Kidney (tissue), 14 donors: Measurements from ENCODE around the gene PITRM1. TPM values are rescaled to one million over a fixed set of nuclear protein-coding genes. Genes with fewer than 3 reads are reported as not detected.
A peak's percentile ranks its signal among the peaks of the same experiment; 100 is the strongest.

Experiments used
- DNase-seq, 5 donors: peaks; one replicate each; pipeline ENCODE4 v3.0.0-alpha.2; 2013 to 2020
- FAIRE-seq: peaks from 2 replicates; lab custom pipeline; 2012; peaks lifted over from hg19 to GRCh38; lab: Jason Lieb, UNC
- H3K27ac ChIP-seq, 2 donors: one replicate each; pipeline ENCODE4 v1.7.0; 2013; ENCODE audit warnings: low read depth in 2 of 2, low read length in 2 of 2, inconsistent platforms in 1 of 2
- H3K27me3 ChIP-seq: one replicate; pipeline ENCODE4 v1.7.1; 2013; ENCODE audit warnings: low read length, inconsistent platforms; ENCODE audit not compliant: control insufficient read depth, insufficient read depth
- H3K36me3 ChIP-seq, 3 donors: one replicate each; pipeline versions ENCODE4 v1.7.0 to v1.7.1; 2013; ENCODE audit warnings: low read length in 3 of 3, control low read depth in 1 of 3, inconsistent platforms in 1 of 3; ENCODE audit not compliant: insufficient read depth in 3 of 3, control insufficient read depth in 2 of 3
- H3K4me1 ChIP-seq, 3 donors: one replicate each; pipeline versions ENCODE4 v1.7.0 to v1.7.1; 2013; ENCODE audit warnings: low read length in 3 of 3, inconsistent platforms in 1 of 3, low read depth in 1 of 3; ENCODE audit not compliant: control insufficient read depth in 2 of 3, insufficient read depth in 2 of 3
- H3K4me3 ChIP-seq, 3 donors: one replicate each; pipeline versions ENCODE4 v1.7.0 to v1.8.1; 2013; ENCODE audit warnings: low read length in 3 of 3, control low read depth in 1 of 3, inconsistent platforms in 1 of 3
- H3K9ac ChIP-seq, 3 donors: one replicate each; pipeline versions ENCODE4 v1.7.0 to v1.7.1; 2013; ENCODE audit warnings: low read length in 3 of 3, control low read depth in 1 of 3, inconsistent platforms in 1 of 3
- H3K9me3 ChIP-seq, 3 donors: one replicate each; pipeline versions ENCODE4 v1.7.0 to v1.7.1; 2013; ENCODE audit warnings: low read length in 3 of 3, control low read depth in 1 of 3, inconsistent platforms in 1 of 3; ENCODE audit not compliant: control insufficient read depth in 2 of 3, insufficient read depth in 1 of 3
- CTCF ChIP-seq: IDR thresholded peaks from 3 replicates; pipeline ENCODE4 v1.5.1; 2012; ENCODE audit warnings: mild to moderate bottlenecking, moderate library complexity, borderline replicate concordance; ENCODE audit not compliant: insufficient read depth; ENCODE audit errors: extremely low read depth
- intact Hi-C: fragments of 100-400 bp; cut with DNase I; formaldehyde crosslinking; loops from one replicate; pipeline ENCODE4 v1.11.1; 2022
- polyA plus RNA-seq: library from polyadenylated mRNA; stranded (reverse); fragments of 350-450 nt; fragmentation: Illumina TruSeq; extraction: RNeasy Lipid Tissue Mini Kit (QIAGEN cat#74804); gene quantifications from one replicate; pipeline ENCODE4 v1.2.3, GENCODE V29; 2014; ENCODE audit warnings: low read depth, low replicate concordance; ENCODE audit not compliant: insufficient read depth
- total RNA-seq: library from RNA; stranded (reverse); fragmentation: NEBNext Ultra II Directional; extraction: Animal tissue kit (Norgen Biotek cat#: 25700); gene quantifications from one replicate; pipeline ENCODE4 v1.2.1, GENCODE V29; 2021
- donor health status: control.
- donor health status: control.
- donor health status: control.
- donor health status: control.
- donor health status: control.
- donor health status: DM: yes; HTN: yes; CAD: no.
- donor health status: Normal renal cell carcinoma (clear cell type).

The PITRM1 gene
- total and polyA plus RNA-seq, 2 donors from 2014 or later, result 28.8 to 60.7 TPM

DNA sequence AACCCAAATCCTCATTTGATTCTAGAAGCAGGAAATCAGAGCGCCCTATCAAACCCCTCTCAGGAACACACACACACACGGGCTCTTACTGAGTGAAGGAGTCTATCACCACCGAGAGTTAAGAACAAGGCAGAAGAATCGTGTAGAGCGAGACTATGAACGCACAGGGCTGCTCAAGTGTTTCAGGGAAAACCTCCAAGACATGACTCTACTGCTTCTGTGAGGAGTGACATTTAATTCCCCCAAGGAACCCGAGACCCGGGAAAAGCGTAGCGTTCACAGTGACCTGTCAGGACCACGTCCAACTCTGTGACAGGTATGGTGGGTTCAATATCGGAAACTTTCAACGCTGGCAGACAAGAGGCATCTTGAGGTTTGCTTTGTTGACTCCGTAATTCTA lies 21.6 kb downstream of the PITRM1 start:
- Histone ChIP-seq H3K27me3 (no peaks in the 10 kb centered on the region), H3K4me1 (no peaks in the 10 kb centered on the region), H3K36me3 (peaks cover 3 to 65% (median 51%) of the 10 kb centered on the region in 3 donors), H3K9ac (no peak overlapping the region), H3K27ac (no peak overlapping the region), H3K9me3 (no peaks in the 10 kb centered on the region), H3K4me3 (no peak overlapping the region)
- DNase-seq, result no peak
- TF ChIP-seq CTCF, result no peak
- FAIRE-seq, result no peak
- intact Hi-C loops, result no loop called here

GRCh38 chr10:3150366-3150765 lies 22.2 kb downstream of the PITRM1 start:
- H3K36me3 ChIP-seq, result peaks cover 3 to 66% (median 53%) of the 10 kb centered on the region in 3 donors
- no peak overlapping the region for H3K9ac ChIP-seq
- no peak for TF ChIP-seq CTCF
- FAIRE-seq, result no peak
- H3K4me3 ChIP-seq, result no peak overlapping the region
- H3K9me3 ChIP-seq, result no peaks in the 10 kb centered on the region
- no peaks in the 10 kb centered on the region for H3K4me1 ChIP-seq
- no peak overlapping the region for H3K27ac ChIP-seq
- DNase-seq, result peak in 1 of 5 donors; percentile 57
- H3K27me3 ChIP-seq, result no peaks in the 10 kb centered on the region
- intact Hi-C loops, result no loop called here

DNA sequence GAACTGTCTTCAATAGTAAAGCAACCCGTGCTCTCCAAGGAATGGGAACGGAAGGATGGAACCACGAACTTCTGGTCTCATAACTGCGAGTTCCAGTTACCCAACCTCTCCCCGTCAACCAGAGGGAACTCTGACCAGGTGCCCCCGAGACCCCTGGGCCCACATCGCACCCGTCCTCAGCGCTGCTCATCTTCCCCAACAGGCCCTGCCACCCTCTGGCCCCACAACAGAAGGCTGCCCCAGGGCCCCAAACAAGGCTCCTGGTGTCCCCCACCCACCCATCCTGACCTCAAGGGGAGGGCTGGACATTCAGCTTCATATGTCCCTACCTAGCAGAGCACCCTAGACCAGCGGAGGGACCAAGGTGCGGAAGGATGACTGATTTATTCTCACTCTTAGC lies 22.7 kb downstream of the PITRM1 start:
- peak in 1 of 5 donors; percentile 48 for DNase-seq
- Histone ChIP-seq H3K27ac (no peak overlapping the region), H3K4me1 (no peaks in the 10 kb centered on the region), H3K9ac (no peak overlapping the region), H3K4me3 (no peak overlapping the region), H3K9me3 (no peaks in the 10 kb centered on the region), H3K27me3 (no peaks in the 10 kb centered on the region), H3K36me3 (peaks cover 3 to 66% (median 56%) of the 10 kb centered on the region in 3 donors)
- intact Hi-C loops, result no loop called here
- TF ChIP-seq CTCF, result no peak
- FAIRE-seq, result no peak

GRCh38 chr10:3148994-3149393 lies 23.6 kb downstream of the PITRM1 start:
- Histone ChIP-seq H3K4me3 (no peak overlapping the region), H3K36me3 (peaks cover 3 to 61% (median 53%) of the 10 kb centered on the region in 3 donors), H3K27me3 (no peaks in the 10 kb centered on the region), H3K27ac (no peak overlapping the region), H3K4me1 (no peaks in the 10 kb centered on the region), H3K9ac (no peak overlapping the region), H3K9me3 (no peaks in the 10 kb centered on the region)
- FAIRE-seq (no peak), DNase-seq (peak in 1 of 5 donors; percentile 28)
- no peak for TF ChIP-seq CTCF
- intact Hi-C loops, result no loop called here
